SK-N-SH (cell line): ENCODE results near the gene ZBED1.

Source experiments
- CTCF ChIP-seq: fragments of 200-600 bp; sonication (generic); IDR thresholded peaks from 2 replicates; pipeline ENCODE4 v1.6.1; 2017; ENCODE audit warnings: antibody characterized with exemption, mild to moderate bottlenecking, moderate library complexity
- FOXM1 ChIP-seq: IDR thresholded peaks from 2 replicates; pipeline ENCODE4 v1.4.0; 2012; ENCODE audit warnings: low read depth, mild to moderate bottlenecking
- RCOR1 ChIP-seq: fragments of 150-350 bp; IDR thresholded peaks from 2 replicates; pipeline ENCODE4 v1.6.1; 2017; ENCODE audit warnings: antibody characterized with exemption, low read length
- TCF12 ChIP-seq: IDR thresholded peaks from 2 replicates; pipeline ENCODE4 v1.4.0; 2012

- TF ChIP-seq CTCF (no peak), FOXM1 (no peak), TCF12 (no peak), RCOR1 (no peak)
These were observed 10.6 kb upstream of the ZBED1 start for GRCh38 chrX:2511326-2511725.
